ENCODE measurements around the gene APOL5.
"Not testable (repeated sequence)": the region's sequence is repeated elsewhere in the genome, so short reads cannot be mapped to it uniquely, and the experiment has no call there.

The APOL5 gene

GRCh38 chr22:35708917-35709316 lies 8.8 kb upstream of the APOL5 start:
- in situ Hi-C loops (cut with MboI; ENCODE audit: low sequenced_read_pairs), result no loop called here

- in situ Hi-C loops (cut with MboI; ENCODE audit: low sequenced_read_pairs), result no loop called here
Measured at GRCh38 chr22:35711336-35711735, 6.3 kb upstream of the APOL5 start.

DNA sequence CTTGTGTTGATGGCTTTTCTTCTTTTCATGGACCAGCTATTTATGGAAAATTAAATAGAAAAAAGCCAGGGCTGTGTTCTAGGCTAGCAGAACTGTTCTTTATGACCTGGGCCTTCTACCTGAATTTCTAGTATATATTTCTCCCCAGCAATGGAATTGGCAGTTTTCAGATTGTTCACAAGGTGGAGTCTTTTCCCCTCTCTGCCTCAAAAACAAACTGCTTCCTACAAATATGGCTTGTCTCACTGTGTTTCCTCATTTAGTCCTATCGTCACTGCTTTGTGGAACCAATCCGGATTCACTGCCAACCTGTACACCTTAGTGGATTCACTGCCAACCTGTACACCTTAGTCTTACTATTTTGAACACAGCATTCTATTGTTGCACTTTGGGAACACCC lies 5.0 kb upstream of the APOL5 start:
- in situ Hi-C loops (cut with MboI; ENCODE audit: low sequenced_read_pairs), result no loop called here

DNA sequence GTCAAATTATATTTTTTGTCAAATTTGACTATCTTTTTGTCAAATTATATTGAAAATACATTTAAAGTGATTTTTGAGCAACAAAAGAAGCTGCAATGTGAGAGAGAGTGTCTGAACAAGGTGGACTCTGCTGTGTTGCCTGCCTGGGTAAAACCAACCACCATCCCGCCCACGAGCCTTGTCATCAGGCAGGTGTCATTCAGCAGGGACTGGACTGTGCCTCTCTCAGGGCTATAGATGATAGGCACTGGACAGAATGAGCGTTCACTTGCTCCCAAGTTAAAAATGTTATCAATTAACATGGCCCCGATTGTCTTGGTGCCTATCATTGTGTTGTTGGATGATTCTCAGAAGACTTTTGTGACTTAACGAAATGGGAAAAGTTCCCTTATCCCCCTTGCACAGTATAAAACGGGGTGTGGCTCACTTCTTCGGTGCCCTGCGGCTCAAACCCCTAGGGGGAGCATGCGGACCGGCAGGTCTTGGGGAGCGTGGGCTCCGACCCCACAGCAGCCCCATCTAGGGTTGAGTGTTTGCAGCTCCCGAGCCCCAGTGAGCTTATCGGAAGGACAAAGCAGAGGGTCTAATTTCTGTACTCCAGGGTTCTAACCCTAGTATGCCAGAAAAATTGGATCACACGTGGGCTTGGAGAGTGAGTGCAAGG lies 1.7 kb downstream of the APOL5 start:
- in situ Hi-C loops (cut with MboI; ENCODE audit: low sequenced_read_pairs), result no loop called here

DNA sequence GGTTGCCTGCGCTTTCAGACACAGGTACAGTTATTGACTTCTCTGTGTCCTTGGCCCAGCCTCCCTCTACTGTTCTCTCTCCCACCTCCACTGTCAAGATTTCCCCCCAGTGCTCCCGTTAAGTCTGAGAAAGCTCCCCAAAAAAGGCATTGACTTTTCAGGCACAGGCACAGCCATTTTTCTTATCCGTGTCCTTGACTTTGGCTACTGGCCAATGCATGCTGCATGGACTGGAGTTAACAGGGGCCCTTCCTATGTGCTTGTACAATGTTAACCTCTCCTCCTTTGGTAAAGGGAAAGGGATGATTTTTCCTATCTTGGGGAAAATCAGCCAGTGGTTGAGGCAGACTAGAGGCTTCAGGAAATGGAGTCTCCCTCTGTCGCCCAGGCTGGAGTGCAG lies 4.3 kb downstream of the APOL5 start:
- in situ Hi-C loops (cut with MboI; ENCODE audit: low sequenced_read_pairs), result no loop called here

GRCh38 chr22:35725521-35725920 lies 7.8 kb downstream of the APOL5 start:
- in situ Hi-C loops (cut with MboI; ENCODE audit: low sequenced_read_pairs), result no loop called here

GRCh38 chr22:35726398-35726797 lies 8.7 kb downstream of the APOL5 start:
- in situ Hi-C loops (cut with MboI; ENCODE audit: low sequenced_read_pairs), result no loop called here

DNA sequence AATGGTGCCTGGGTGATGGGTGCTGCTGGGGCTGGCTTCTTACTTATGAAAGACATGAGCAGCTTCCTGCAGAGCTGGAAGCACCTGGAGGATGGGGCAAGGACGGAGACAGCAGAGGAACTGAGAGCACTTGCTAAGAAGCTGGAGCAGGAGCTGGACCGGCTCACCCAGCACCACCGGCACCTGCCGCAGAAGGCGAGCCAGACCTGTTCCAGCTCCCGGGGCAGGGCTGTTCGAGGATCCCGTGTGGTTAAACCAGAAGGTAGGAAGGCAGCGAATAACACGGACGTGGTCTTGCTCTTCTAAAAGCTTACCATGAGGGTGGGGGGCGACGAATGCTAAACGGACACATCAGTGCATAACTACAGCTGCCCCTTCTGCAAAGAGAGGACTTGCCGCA lies 9.3 kb downstream of the APOL5 start:
- in situ Hi-C loops (cut with MboI; ENCODE audit: low sequenced_read_pairs), result no loop called here

DNA sequence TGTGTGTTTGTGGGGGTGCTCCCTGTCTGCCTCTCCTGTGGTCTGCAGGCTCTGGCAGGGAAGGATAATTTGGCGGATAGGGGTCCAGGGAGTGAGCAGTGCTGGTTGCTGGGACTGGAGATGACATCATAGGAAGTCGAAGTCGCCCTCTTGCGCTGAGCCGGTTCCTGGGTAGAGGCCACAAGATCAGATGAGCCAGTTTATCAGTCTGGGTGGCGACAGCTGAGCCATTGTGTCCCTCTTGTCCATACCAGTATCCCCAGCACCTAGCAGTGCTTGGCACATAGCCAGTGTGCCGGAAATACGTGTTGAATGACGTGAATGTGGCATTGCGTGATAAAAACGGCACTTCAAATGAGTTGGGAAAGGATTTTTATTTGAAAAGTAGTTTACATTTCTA lies 9.8 kb downstream of the APOL5 start:
- in situ Hi-C loops (cut with MboI; ENCODE audit: low sequenced_read_pairs), result no loop called here

DNA sequence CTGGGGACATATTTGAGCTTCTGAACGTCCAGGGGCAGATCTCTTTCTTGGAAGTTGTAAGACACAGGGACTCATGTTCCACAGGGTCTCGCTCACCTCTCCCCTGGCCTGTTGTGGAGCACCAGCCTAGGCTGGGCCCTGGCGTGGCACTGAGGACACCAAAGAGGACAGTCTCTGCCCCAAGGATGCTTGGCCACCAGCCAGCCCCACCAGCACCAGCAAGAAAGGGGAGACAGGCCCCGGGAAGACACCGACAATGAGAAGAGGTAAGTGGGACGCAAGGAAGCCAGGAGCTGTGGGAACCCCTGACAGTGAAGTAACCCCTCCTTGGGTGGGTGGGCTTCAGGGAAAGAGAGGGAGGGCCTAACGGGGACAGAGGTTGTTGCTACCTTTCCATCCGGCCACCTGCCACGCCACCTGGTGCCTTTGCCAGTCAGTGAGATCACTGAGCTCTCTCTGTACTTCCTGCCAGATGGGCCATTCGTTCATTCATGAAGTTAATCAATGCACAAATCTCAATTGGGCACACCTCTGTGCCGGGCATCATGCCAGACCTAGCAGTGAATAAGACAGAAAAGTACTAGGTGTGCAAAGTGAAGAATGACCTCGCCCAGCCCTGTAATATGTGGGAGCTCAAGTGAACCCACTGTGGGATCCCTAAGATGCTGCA lies 11.1 kb downstream of the APOL5 start:
- in situ Hi-C loops (cut with MboI; ENCODE audit: low sequenced_read_pairs), result no loop called here

GRCh38 chr22:35729309-35729698 lies 11.6 kb downstream of the APOL5 start:
- in situ Hi-C loops (cut with MboI; ENCODE audit: low sequenced_read_pairs), result no loop called here

DNA sequence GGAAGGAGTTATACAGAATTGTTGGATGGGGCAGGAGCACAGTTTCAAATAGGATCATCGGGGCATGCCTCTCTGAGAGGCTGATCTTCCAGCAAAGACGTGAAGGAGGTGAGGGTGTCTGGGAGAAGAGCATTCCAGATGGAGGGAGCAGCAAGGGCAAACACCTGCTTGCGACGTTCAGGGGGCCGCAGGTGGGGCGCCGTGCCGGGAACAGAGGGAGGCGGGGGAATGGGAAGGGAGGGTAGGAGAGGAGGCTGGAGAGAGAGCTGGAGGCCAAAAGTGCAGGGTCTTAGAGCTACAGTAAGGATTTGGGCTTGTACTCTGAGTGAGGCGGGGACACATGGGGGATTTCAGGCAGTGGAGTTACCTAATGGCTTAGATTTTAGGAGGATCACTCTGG lies 13.6 kb downstream of the APOL5 start:
- in situ Hi-C loops (cut with MboI; ENCODE audit: low sequenced_read_pairs), result no loop called here

GRCh38 chr22:35732116-35732515 lies 14.4 kb downstream of the APOL5 start:
- in situ Hi-C loops (cut with MboI; ENCODE audit: low sequenced_read_pairs), result no loop called here

DNA sequence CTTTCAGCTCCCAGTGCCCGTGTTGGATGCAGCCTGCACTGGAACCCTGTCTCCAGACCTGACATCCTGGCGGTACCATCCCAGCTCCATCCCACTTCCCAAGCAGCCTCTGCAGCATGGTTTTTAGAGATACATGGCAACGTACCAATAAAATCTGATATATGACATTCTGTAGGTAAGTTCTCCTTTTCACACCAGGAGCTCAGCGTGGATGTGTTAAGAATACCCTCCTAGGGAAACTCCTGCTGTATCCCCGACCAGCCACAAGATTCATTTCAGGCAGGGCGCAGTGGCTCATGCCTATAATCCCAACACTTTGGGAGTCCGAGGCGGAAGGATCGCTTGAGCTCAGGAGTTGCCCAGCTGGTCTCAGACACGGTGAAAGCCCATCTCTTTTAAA lies 15.4 kb downstream of the APOL5 start:
- in situ Hi-C loops (cut with MboI; ENCODE audit: low sequenced_read_pairs), result no loop called here

- in situ Hi-C loops (cut with MboI; ENCODE audit: low sequenced_read_pairs), result no loop called here
Measured at GRCh38 chr22:35733791-35734516, 16.3 kb downstream of the APOL5 start.

DNA sequence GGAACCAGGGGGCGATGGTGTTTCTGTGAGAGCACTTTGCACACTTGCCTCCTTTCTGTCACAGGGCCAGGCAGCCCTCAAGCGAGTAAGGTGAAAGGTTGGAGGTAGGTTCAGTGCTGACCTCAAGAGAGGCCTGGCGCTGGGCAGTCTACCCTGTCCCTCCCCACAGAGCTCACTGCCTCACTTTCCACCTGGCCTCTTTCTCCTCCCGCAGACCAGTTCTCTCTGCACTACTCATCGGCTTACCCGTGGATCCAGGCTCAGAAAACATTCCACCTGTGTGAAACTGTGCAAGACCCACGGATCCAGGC lies 16.8 kb downstream of the APOL5 start:
- in situ Hi-C loops (cut with MboI; ENCODE audit: low sequenced_read_pairs), result no loop called here

- in situ Hi-C loops (cut with MboI; ENCODE audit: low sequenced_read_pairs), result no loop called here
Measured at GRCh38 chr22:35735542-35735941, 17.9 kb downstream of the APOL5 start.

DNA sequence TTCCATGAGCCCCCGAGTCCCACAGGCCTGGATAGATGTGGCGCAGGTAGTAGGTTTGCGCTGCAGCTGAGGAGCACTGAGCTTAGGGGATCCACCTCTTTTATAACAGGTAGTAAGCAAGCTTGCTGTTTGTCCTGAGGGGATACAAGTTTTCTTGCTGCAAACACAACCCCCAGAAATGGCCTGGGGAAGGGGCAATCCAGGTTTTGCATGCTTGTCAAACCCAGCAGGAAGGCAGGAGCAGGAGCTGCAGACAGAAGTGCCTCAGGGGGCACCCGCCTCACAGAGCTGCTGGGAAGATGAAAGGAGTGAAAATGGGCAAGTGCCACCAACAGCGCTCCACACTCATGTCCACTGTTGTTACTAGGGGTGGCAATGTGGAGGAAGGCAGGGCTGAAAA lies 18.5 kb downstream of the APOL5 start:
- in situ Hi-C loops (cut with MboI; ENCODE audit: low sequenced_read_pairs), result no loop called here

- in situ Hi-C loops (cut with MboI; ENCODE audit: low sequenced_read_pairs), result no loop called here
Measured at GRCh38 chr22:35736701-35737100, 19.0 kb downstream of the APOL5 start.

DNA sequence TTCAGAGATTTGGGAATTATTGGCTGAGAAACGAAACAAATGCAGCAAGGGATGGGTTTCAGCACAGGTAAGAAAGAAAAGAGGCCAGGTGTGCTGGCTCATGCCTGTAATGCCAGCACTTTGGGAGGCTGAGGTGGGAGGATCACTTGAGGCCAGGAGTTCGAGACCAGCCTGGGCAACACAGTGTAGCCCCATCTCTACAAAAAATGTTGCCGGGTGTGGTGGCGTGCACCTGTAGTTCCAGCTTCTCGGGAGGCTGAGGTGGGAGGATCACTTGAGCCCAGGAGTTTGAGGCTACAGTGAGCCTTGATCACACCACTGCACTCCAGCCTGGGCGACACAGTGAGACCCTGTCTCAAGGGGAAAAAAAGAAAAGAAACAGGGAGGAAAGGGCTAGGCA lies 20.2 kb downstream of the APOL5 start:
- in situ Hi-C loops (cut with MboI; ENCODE audit: low sequenced_read_pairs), result not testable (repeated sequence)

DNA sequence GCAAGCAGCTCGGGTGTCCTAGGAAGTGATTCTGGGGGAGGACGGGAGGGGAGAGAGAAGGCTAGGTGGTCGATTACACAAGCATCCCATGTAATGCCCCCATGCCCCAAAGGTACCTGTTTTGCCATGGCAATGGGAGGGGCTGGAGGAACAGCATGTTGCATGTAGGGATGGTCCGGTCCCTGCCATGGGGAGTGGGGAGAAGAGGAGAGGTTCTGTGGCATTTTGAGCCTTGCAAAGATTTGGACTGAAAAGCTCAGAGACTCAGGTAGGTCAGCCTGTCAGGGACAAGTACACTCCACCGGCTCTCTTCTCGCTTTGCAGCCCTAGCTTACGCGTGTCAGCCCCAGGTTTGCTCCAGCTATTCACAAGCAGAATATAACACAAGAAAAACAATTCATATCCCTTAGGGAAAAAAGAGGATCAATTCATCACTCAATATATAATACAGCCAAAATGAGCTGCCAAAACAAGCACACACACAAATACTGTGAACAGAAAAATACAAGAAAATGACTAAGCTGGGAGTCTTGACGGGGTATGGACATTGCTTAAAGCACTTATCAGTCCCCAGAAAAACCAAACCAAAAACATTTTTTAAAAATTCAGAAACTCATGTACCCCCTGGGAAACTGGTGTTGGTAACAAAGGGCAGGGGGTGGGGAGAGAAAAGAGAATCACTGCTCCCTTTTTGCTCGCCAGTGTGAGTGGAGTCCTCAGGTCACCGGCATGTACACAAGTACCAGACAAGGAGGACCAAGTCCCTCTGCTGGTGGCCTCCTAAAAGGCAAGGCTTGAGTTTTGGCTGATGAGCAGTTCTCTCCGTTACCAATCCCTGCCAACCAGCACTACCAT lies 21.6 kb downstream of the APOL5 start:
- in situ Hi-C loops (cut with MboI; ENCODE audit: low sequenced_read_pairs), result no loop called here

All from hTERT RPE-1 (cell line).